Mesenchymal stem cell (in vitro differentiated cells and primary cell): Measurements from ENCODE around the gene MAP6.

Experiments
- DNase-seq: peaks from one replicate; pipeline ENCODE4 v3.0.0-alpha.2; 2013
- H2AFZ ChIP-seq: one replicate; pipeline ENCODE4 v1.6.1; 2013; ENCODE audit warnings: low read depth, mild to moderate bottlenecking, control low read depth, inconsistent platforms, low read length, moderate library complexity
- H2AK5ac ChIP-seq: 2 replicates; pipeline ENCODE4 v1.6.1; 2013; ENCODE audit warnings: low read length, moderate library complexity, mild to moderate bottlenecking, inconsistent platforms; ENCODE audit not compliant: severe bottlenecking
- H2BK120ac ChIP-seq: one replicate; pipeline ENCODE4 v1.6.1; 2013; ENCODE audit warnings: low read depth, mild to moderate bottlenecking, inconsistent platforms, low read length, moderate library complexity
- H2BK12ac ChIP-seq, 2 experiments: one replicate each; pipeline ENCODE4 v1.6.1; 2013; ENCODE audit warnings: inconsistent platforms in 2 of 2, low read length in 2 of 2, mild to moderate bottlenecking in 2 of 2, moderate library complexity in 2 of 2, control low read depth in 1 of 2
- H2BK15ac ChIP-seq: one replicate; pipeline ENCODE4 v1.6.1; 2013; ENCODE audit warnings: mild to moderate bottlenecking, low read depth, inconsistent platforms; ENCODE audit not compliant: poor library complexity, severe bottlenecking
- H2BK5ac ChIP-seq: 2 replicates; pipeline ENCODE4 v1.6.1; 2013; ENCODE audit warnings: low read depth, mild to moderate bottlenecking, low read length, control low read depth, inconsistent platforms; ENCODE audit not compliant: poor library complexity, severe bottlenecking
- H3K14ac ChIP-seq, 2 experiments: one replicate each; pipeline ENCODE4 v1.6.1; 2013; ENCODE audit warnings: inconsistent platforms in 2 of 2, low read length in 2 of 2, control low read depth in 1 of 2, mild to moderate bottlenecking in 1 of 2, moderate library complexity in 1 of 2
- H3K18ac ChIP-seq, 2 experiments: one replicate each; pipeline ENCODE4 v1.6.1; 2013; ENCODE audit warnings: inconsistent platforms in 2 of 2, low read length in 2 of 2, control low read depth in 1 of 2, low read depth in 1 of 2, mild to moderate bottlenecking in 1 of 2
- H3K23ac ChIP-seq, 2 experiments: one replicate each; pipeline ENCODE4 v1.6.1; 2013; ENCODE audit warnings: inconsistent platforms in 2 of 2, low read length in 2 of 2, mild to moderate bottlenecking in 2 of 2, moderate library complexity in 2 of 2, control low read depth in 1 of 2
- H3K27ac ChIP-seq: 2 replicates; pipeline ENCODE4 v1.5.1; 2013; ENCODE audit warnings: mild to moderate bottlenecking, moderate library complexity, low read length, control low read depth, inconsistent platforms; ENCODE audit not compliant: poor library complexity, severe bottlenecking
- H3K27me3 ChIP-seq, 2 experiments: 2 replicates each; pipeline versions ENCODE4 v1.6.1 to v1.7.0; 2013; ENCODE audit warnings: low read length in 2 of 2, mild to moderate bottlenecking in 2 of 2, moderate library complexity in 2 of 2, control low read depth in 1 of 2, inconsistent platforms in 1 of 2; ENCODE audit not compliant: control insufficient read depth in 1 of 2, insufficient read depth in 1 of 2
- H3K36me3 ChIP-seq, 2 experiments: 2 replicates each; pipeline versions ENCODE4 v1.6.1 to v1.7.0; 2013; ENCODE audit warnings: low read length in 2 of 2, control low read depth in 1 of 2, inconsistent platforms in 1 of 2, low read depth in 1 of 2, mild to moderate bottlenecking in 1 of 2; ENCODE audit not compliant: insufficient read depth in 2 of 2, control insufficient read depth in 1 of 2
- H3K4ac ChIP-seq, 2 experiments: one replicate each; pipeline ENCODE4 v1.6.1; 2013; ENCODE audit warnings: inconsistent platforms in 2 of 2, low read length in 2 of 2, mild to moderate bottlenecking in 2 of 2, moderate library complexity in 2 of 2, control low read depth in 1 of 2, low read depth in 1 of 2
- H3K4me1 ChIP-seq: 2 replicates; pipeline ENCODE4 v1.6.1; 2013; ENCODE audit warnings: low read depth, low read length, control low read depth; ENCODE audit not compliant: control insufficient read depth, insufficient read depth
- H3K4me2 ChIP-seq: 2 replicates; pipeline ENCODE4 v1.6.1; 2013; ENCODE audit warnings: low read length, mild to moderate bottlenecking, inconsistent platforms; ENCODE audit not compliant: poor library complexity, severe bottlenecking
- H3K4me3 ChIP-seq, 2 experiments: 2 replicates each; pipeline versions ENCODE4 v1.5.1 to v1.7.0; 2013; ENCODE audit warnings: low read length in 2 of 2, mild to moderate bottlenecking in 2 of 2, control low read depth in 1 of 2, low read depth in 1 of 2; ENCODE audit not compliant: insufficient read depth in 1 of 2
- H3K79me1 ChIP-seq: replicated peaks from 2 replicates; pipeline ENCODE4 v1.6.1; 2013; ENCODE audit warnings: mild to moderate bottlenecking, control low read depth, low read length, inconsistent platforms; ENCODE audit not compliant: poor library complexity, severe bottlenecking
- H3K9ac ChIP-seq: 2 replicates; pipeline ENCODE4 v1.7.0; 2013; ENCODE audit warnings: mild to moderate bottlenecking, low read length, moderate library complexity
- H3K9me3 ChIP-seq: 2 replicates; pipeline ENCODE4 v1.7.0; 2013; ENCODE audit warnings: mild to moderate bottlenecking, low read length; ENCODE audit not compliant: control insufficient read depth
- H4K8ac ChIP-seq: one replicate; pipeline ENCODE4 v1.6.1; 2013; ENCODE audit warnings: inconsistent platforms, mild to moderate bottlenecking, low read length, moderate library complexity
- H4K91ac ChIP-seq: one replicate; pipeline ENCODE4 v1.6.1; 2013; ENCODE audit warnings: mild to moderate bottlenecking, low read length, inconsistent platforms
- WGBS: methylation state at CpG from one replicate; pipeline ENCODE4 v1.1.7; 2013; ENCODE audit warnings: mixed read lengths; 5-methylcytosine and 5-hydroxymethylcytosine counted together

MAP6 gene

DNA sequence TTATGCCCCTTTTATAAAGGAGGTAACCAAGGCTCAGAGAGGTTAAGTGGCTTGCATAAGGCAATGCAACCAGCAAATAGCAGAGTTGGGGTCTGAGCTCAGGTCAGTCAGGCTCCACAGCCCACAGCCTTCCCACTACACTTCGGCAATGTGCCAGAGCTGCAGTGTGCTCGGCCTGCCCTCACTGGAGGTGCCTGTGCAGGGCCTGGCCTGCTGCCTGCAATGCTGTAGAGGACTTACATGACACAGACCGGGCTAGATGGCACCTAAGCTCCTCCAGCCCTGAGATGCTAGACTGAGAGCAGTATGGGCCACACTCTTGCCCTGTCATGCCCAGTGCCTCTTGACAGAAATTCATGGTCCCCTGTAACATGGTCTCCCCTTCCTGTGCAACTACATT is 57.0 kb downstream of the MAP6 start:
- no peaks in the 10 kb centered on the region for H3K79me1 ChIP-seq
- no peak overlapping the region for H4K8ac ChIP-seq
- H3K14ac ChIP-seq, result peak overlapping the region in 1 of 2 experiments; percentile 75
- no peak overlapping the region for H2BK12ac ChIP-seq
- no peaks in the 10 kb centered on the region for H3K9me3 ChIP-seq
- H2AFZ ChIP-seq, result no peak overlapping the region
- H2BK5ac ChIP-seq, result no peak overlapping the region
- no peak overlapping the region for H3K4ac ChIP-seq
- no peak overlapping the region for H2AK5ac ChIP-seq
- no peak overlapping the region for H3K18ac ChIP-seq
- DNase-seq, result no peak
- no peaks in the 10 kb centered on the region for H3K36me3 ChIP-seq
- 80% methylated on average over 3 of the region's 3 CpGs for WGBS
- no peak overlapping the region for H3K4me2 ChIP-seq
- peaks cover 0 to 52% of the 10 kb centered on the region in 2 experiments for H3K27me3 ChIP-seq
- no peak overlapping the region for H3K4me3 ChIP-seq
- no peak overlapping the region for H3K23ac ChIP-seq
- no peak overlapping the region for H2BK120ac ChIP-seq
- no peak overlapping the region for H2BK15ac ChIP-seq
- no peaks in the 10 kb centered on the region for H3K4me1 ChIP-seq
- H4K91ac ChIP-seq, result no peak overlapping the region
- H3K9ac ChIP-seq, result no peak overlapping the region
- no peak overlapping the region for H3K27ac ChIP-seq

DNA sequence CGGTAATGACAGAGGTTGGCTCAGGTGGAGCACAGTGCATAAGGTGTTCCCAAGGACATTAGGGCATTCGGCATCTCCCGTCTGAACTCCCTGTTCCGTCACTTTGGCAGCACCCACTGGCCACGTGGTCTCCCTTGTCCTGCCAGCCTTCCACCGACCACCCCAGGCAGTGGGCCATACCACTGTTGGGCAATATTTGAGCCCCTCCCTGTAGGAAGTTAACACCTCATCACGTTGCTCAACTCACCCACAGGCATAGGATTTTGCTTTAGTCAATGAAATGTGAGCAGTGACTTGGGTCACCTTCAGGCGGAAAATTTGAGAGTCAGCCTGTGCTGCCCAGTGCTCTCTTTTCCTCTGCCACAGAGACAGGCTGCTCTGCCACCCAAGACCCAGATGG is 62.7 kb downstream of the MAP6 start:
- H4K91ac ChIP-seq, result no peak overlapping the region
- 88% methylated on average over 8 of the region's 8 CpGs for WGBS

DNA sequence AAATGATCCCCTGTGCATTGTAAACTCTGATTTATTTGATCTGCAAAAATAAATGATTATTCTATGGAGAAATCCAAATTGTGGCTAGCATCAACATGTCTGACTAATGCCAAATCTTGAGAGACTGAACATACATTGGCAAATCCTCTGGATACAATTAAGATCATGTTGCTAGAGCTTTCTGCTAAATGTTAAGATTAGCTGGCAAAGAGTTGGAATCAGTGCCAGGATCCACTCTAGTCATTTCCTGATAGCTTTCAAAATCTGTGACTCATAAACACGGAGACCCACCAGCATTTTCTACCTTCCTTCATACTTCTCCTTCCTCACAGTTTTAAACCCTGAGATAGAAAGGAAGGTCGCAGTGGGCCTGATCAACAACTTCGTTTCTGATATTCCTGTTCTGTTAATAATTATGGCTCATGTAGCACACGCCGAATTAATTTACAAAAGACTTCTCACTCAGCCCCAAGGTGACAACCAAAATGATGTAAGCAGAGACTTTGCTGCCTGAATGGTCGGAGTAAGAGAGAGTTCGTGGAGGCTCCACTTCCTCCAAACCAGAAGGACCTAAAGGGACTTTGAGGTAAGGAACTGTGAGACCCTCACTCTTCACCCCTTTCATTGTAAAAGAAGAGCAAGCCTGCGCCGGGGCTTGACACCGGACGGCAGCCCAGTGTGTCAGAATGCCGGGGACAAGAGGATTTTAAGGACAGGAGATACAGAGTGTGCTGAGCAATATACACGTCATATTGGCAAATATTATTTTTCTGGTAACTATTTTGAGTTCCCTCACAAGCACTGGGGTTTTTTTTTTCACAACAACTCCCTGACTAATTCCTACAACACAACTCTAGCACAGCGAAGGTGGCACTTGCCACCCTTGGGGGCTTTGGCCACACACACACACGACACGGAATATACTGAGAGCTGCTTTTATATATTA is 64.8 kb downstream of the MAP6 start:
- Histone ChIP-seq H3K27me3 (peaks cover 0 to 34% of the 10 kb centered on the region in 2 experiments), H3K36me3 (no peaks in the 10 kb centered on the region), H3K4ac (no peak overlapping the region), H3K79me1 (no peaks in the 10 kb centered on the region), H3K18ac (no peak overlapping the region), H4K91ac (no peak overlapping the region), H2AFZ (no peak overlapping the region), H3K27ac (no peak overlapping the region), H2AK5ac (no peak overlapping the region), H3K23ac (no peak overlapping the region), H3K4me1 (peaks cover 2% of the 10 kb centered on the region), H3K9me3 (no peaks in the 10 kb centered on the region), H2BK12ac (no peak overlapping the region), H3K4me2 (no peak overlapping the region), H3K9ac (peak overlapping the region; percentile 76), H2BK120ac (no peak overlapping the region), H2BK5ac (no peak overlapping the region), H2BK15ac (no peak overlapping the region), H3K4me3 (peak overlapping the region in 1 of 2 experiments; percentile 54), H3K14ac (no peak overlapping the region), H4K8ac (no peak overlapping the region)
- 84% methylated on average over 14 of the region's 16 CpGs for WGBS
- peak; percentile 70 for DNase-seq

More for the DNA sequence above, 62.7 kb downstream of the MAP6 start:
- Histone ChIP-seq H3K14ac (peak overlapping the region in 1 of 2 experiments; percentile 35), H3K9me3 (no peaks in the 10 kb centered on the region), H4K8ac (no peak overlapping the region), H2BK12ac (no peak overlapping the region), H3K4ac (no peak overlapping the region), H3K4me2 (no peak overlapping the region), H2BK15ac (no peak overlapping the region), H3K27ac (no peak overlapping the region), H3K4me3 (no peak overlapping the region), H2BK120ac (no peak overlapping the region), H3K23ac (no peak overlapping the region), H2AK5ac (no peak overlapping the region), H3K4me1 (peaks cover 2% of the 10 kb centered on the region), H2AFZ (no peak overlapping the region), H2BK5ac (no peak overlapping the region), H3K18ac (no peak overlapping the region), H3K36me3 (no peaks in the 10 kb centered on the region), H3K9ac (no peak overlapping the region), H3K27me3 (peaks cover 0 to 40% of the 10 kb centered on the region in 2 experiments), H3K79me1 (no peaks in the 10 kb centered on the region)
- no peak for DNase-seq

GRCh38 chr11:75602951-75603350 is 65.9 kb downstream of the MAP6 start:
- peak overlapping the region; percentile 52 for H2BK15ac ChIP-seq
- H3K4ac ChIP-seq, result peak overlapping the region in 1 of 2 experiments; percentile 24
- peak overlapping the region; percentile 1 for H2AFZ ChIP-seq
- H2BK5ac ChIP-seq, result no peak overlapping the region
- peaks cover 2% of the 10 kb centered on the region for H3K4me1 ChIP-seq
- no peak overlapping the region for H3K14ac ChIP-seq
- H3K23ac ChIP-seq, result no peak overlapping the region
- peak; percentile 52 for DNase-seq
- H3K4me2 ChIP-seq, result no peak overlapping the region
- no peaks in the 10 kb centered on the region for H3K9me3 ChIP-seq
- no peak overlapping the region for H3K27ac ChIP-seq
- WGBS, result 32% methylated on average over 8 of the region's 8 CpGs
- H3K18ac ChIP-seq, result peak overlapping the region in 1 of 2 experiments; percentile 65
- no peak overlapping the region for H3K4me3 ChIP-seq
- peaks cover 0 to 36% of the 10 kb centered on the region in 2 experiments for H3K27me3 ChIP-seq
- H3K79me1 ChIP-seq, result no peaks in the 10 kb centered on the region
- H4K91ac ChIP-seq, result no peak overlapping the region
- no peaks in the 10 kb centered on the region for H3K36me3 ChIP-seq
- peak overlapping the region; percentile 77 for H4K8ac ChIP-seq
- H2BK12ac ChIP-seq, result peak overlapping the region in 1 of 2 experiments; percentile 40
- H2BK120ac ChIP-seq, result no peak overlapping the region
- no peak overlapping the region for H3K9ac ChIP-seq
- no peak overlapping the region for H2AK5ac ChIP-seq
